Breast epithelium (tissue), 4 donors: ENCODE results near the gene ARHGDIB. TPM values are rescaled to one million over a fixed set of nuclear protein-coding genes. Genes with fewer than 3 reads are reported as not detected.

ENCODE experiments used
- DNase-seq, 2 donors: peaks; one replicate each; pipeline ENCODE4 v3.0.0-alpha.2; 2019; ENCODE audit warnings: low spot score in 2 of 2
- H3K27ac ChIP-seq, 2 donors: fragments of 200-600 bp; sonication (generic) in 1 of 2; one replicate each; pipeline ENCODE4 v1.5.1; 2016 to 2019; ENCODE audit warnings: mild to moderate bottlenecking in 1 of 2
- H3K27me3 ChIP-seq, 2 donors: fragments of 200-600 bp; sonication (generic) in 1 of 2; one replicate each; pipeline versions ENCODE4 v1.5.1 to v1.6.0; 2017 to 2019; ENCODE audit warnings: control low read depth in 1 of 2, mild to moderate bottlenecking in 1 of 2
- H3K36me3 ChIP-seq: fragments of 200-600 bp; one replicate; pipeline ENCODE4 v1.5.1; 2019
- H3K4me1 ChIP-seq, 2 donors: fragments of 200-600 bp; sonication (generic); one replicate each; pipeline ENCODE4 v1.5.1; 2016 to 2019; ENCODE audit warnings: control low read depth in 1 of 2
- H3K4me3 ChIP-seq, 3 donors: fragments of 200-600 bp; sonication (generic); 1 replicate in 2 of 3; 2 replicates in 1 of 3; pipeline ENCODE4 v1.5.1; 2016 to 2019; ENCODE audit warnings: mild to moderate bottlenecking in 3 of 3, moderate library complexity in 2 of 3
- H3K9me3 ChIP-seq, 2 donors: fragments of 200-600 bp; sonication (generic) in 1 of 2; one replicate each; pipeline ENCODE4 v1.5.1; 2016 to 2019; ENCODE audit warnings: control low read depth in 1 of 2
- POLR2A ChIP-seq: fragments of 450-650 bp; IDR thresholded peaks from one replicate; pipeline ENCODE4 v1.6.1; 2016; ENCODE audit warnings: antibody characterized with exemption, mild to moderate bottlenecking, moderate library complexity
- POLR2AphosphoS5 ChIP-seq, 3 donors: sonication (generic); formaldehyde crosslinking; IDR thresholded peaks; one replicate each; pipeline ENCODE4 v1.6.1; 2017; ENCODE audit warnings: antibody characterized with exemption in 3 of 3
- intact Hi-C: fragments of 100-400 bp; cut with DNase I; formaldehyde crosslinking; loops from one replicate; pipeline ENCODE4 v1.15.1; 2023; ENCODE audit warnings: low total_unique reads
- total RNA-seq, 3 donors: library from RNA; depleted of rRNA; stranded (reverse); fragments of >200 nt; gene quantifications; one replicate each; pipeline ENCODE4 v1.1.0, GENCODE V29; 2016
- TF ChIP-seq, protein P1 (sequence below), 3 donors: fragments of 450-650 bp; IDR thresholded peaks; one replicate each; pipeline ENCODE4 v1.5.1; 2016 to 2017; ENCODE audit warnings: antibody characterized with exemption in 3 of 3, mild to moderate bottlenecking in 3 of 3, moderate library complexity in 3 of 3

The ARHGDIB gene
- total RNA-seq, 3 donors from 2014 or later, result 159 to 222 (median 168) TPM

DNA sequence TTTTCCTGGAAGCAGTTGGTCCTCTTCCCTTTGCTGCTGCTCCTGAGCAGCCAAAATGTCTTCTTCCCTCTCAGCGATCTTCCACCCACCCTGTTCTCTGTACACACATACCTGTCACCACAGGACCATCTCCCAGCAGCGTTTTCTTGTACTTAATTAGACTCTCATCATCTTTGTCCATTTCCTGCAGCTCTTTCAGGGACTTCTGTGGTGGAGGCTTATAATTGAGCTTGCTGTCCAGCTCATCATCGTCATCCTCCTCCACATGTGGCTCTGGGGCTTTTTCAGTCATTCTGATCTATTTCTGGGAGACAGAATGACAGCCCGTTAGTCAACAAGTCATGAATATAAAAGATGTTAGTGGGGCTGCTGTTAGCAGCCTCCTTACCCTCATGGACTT lies 11.0 kb downstream of the ARHGDIB start:
- H3K27ac ChIP-seq, result peak overlapping the region; percentile 78 to 92
- H3K27me3 ChIP-seq, result no peaks in the 10 kb centered on the region
- peaks cover 0 to 8% of the 10 kb centered on the region in 2 donors for H3K4me1 ChIP-seq
- H3K4me3 ChIP-seq, result no peak overlapping the region
- DNase-seq, result no peak
- no peaks in the 10 kb centered on the region for H3K36me3 ChIP-seq
- TF ChIP-seq POLR2AphosphoS5 (IDR thresholded peaks at IDR 0.05) (no peak), POLR2A (no peak)
- TF ChIP-seq, protein P1, sequence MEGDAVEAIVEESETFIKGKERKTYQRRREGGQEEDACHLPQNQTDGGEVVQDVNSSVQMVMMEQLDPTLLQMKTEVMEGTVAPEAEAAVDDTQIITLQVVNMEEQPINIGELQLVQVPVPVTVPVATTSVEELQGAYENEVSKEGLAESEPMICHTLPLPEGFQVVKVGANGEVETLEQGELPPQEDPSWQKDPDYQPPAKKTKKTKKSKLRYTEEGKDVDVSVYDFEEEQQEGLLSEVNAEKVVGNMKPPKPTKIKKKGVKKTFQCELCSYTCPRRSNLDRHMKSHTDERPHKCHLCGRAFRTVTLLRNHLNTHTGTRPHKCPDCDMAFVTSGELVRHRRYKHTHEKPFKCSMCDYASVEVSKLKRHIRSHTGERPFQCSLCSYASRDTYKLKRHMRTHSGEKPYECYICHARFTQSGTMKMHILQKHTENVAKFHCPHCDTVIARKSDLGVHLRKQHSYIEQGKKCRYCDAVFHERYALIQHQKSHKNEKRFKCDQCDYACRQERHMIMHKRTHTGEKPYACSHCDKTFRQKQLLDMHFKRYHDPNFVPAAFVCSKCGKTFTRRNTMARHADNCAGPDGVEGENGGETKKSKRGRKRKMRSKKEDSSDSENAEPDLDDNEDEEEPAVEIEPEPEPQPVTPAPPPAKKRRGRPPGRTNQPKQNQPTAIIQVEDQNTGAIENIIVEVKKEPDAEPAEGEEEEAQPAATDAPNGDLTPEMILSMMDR (IDR thresholded peaks at IDR 0.05), result no peak
- intact Hi-C loops, result no loop called here
- H3K9me3 ChIP-seq, result no peaks in the 10 kb centered on the region

DNA sequence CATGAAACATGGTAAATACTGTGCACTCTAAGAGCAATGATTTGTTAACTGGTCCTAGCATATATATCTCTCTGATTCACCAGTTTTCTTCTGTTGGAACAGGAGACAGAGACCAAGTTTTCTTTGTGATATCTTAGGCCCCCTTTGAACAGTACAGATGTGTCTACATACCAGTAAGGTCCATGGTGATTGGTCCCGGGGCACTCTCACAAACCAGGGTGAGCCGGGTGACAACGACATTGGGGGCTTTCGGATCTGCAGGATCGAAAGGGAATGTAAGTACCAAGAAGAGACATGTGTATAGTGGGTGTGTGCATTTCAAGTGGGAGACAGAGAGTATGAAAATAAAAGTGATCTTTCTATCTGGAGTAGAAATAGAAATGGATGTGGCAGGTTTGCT lies 11.8 kb downstream of the ARHGDIB start:
- H3K4me3 ChIP-seq, result no peak overlapping the region
- H3K27me3 ChIP-seq, result no peaks in the 10 kb centered on the region
- H3K9me3 ChIP-seq, result no peaks in the 10 kb centered on the region
- intact Hi-C loops, result no loop called here
- no peaks in the 10 kb centered on the region for H3K36me3 ChIP-seq
- TF ChIP-seq POLR2A (no peak), POLR2AphosphoS5 (IDR thresholded peaks at IDR 0.05) (no peak)
- TF ChIP-seq, protein P1 (IDR thresholded peaks at IDR 0.05), result no peak
- H3K27ac ChIP-seq, result peak overlapping the region; percentile 78 to 92
- H3K4me1 ChIP-seq, result peaks cover 0 to 8% of the 10 kb centered on the region in 2 donors
- no peak for DNase-seq

DNA sequence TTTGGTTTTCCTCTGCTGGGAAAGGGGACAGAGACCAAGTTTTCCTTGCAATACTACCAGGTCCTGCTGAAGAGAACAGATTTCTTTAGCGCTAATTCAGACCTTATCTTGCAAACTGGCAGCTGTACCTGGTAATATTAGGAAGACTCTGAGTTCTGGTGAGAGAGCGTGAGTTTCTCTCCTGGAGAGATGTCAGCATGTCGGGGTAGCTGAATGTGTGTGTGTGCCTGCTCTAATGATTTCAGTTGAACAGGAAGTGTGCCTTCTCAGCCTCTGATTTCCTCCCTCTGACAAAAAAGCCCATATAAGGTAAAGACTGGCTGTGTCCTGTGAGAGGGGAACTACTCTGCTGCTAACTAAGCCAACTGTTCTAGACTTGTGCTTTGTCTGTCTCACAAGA lies 12.7 kb downstream of the ARHGDIB start:
- no peak for DNase-seq
- Histone ChIP-seq H3K27ac (peak overlapping the region; percentile 78 to 92), H3K27me3 (no peaks in the 10 kb centered on the region), H3K36me3 (no peaks in the 10 kb centered on the region), H3K4me3 (no peak overlapping the region), H3K9me3 (no peaks in the 10 kb centered on the region), H3K4me1 (peaks cover 0 to 8% of the 10 kb centered on the region in 2 donors)
- intact Hi-C loops, result no loop called here
- TF ChIP-seq POLR2AphosphoS5 (IDR thresholded peaks at IDR 0.05), result peak in 2 of 3 donors; percentile 36 to 47
- TF ChIP-seq, protein P1 (IDR thresholded peaks at IDR 0.05), result no peak

DNA sequence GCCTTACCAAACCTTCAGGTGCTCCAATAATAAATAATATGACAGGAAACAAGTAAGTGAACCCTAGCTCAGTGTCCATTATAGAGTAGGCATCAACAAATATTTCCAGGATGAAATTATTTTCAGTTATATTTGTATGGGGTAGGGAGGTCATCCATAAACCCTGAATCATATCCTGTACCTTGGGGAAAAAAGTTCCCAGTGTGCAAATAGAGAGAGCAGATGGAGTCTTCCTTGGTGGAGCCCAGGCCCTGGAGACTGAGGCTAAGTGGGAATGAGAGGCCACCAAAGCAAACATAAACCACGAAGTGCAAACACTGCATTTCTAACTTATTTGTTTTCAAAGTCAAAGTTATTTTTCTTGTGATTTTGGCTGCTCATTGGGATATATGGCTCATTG lies 14.5 kb downstream of the ARHGDIB start:
- Histone ChIP-seq H3K4me3 (no peak overlapping the region), H3K36me3 (no peaks in the 10 kb centered on the region), H3K27ac (peak overlapping the region; percentile 78 to 92), H3K9me3 (no peaks in the 10 kb centered on the region), H3K4me1 (peaks cover 0 to 6% of the 10 kb centered on the region in 2 donors), H3K27me3 (no peaks in the 10 kb centered on the region)
- no peak for DNase-seq
- intact Hi-C loops, result no loop called here
- TF ChIP-seq, protein P1 (IDR thresholded peaks at IDR 0.05), result no peak
- TF ChIP-seq POLR2A, result no peak
- no peak for TF ChIP-seq POLR2AphosphoS5 (IDR thresholded peaks at IDR 0.05)

DNA sequence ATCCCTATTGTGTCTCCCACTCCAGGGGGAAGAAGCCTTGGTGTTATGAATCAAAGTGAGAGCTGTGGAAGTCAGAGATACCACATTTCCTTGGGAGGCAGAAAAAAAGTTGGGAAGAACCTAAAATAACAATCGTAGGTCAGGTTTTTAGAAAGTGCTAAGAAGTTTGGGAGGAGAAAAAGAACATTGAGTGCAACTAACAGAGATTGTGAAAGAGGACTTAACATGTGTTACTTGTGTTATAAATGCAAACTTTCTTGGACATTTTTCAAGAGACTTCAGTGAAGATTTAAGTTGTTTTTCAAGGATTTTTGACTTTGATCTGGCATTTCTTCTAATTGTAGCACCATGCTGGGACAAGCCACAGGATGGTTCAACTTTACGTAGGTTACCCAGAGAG lies 15.2 kb downstream of the ARHGDIB start:
- Histone ChIP-seq H3K27me3 (no peaks in the 10 kb centered on the region), H3K4me3 (no peak overlapping the region), H3K27ac (peak overlapping the region; percentile 44 to 78), H3K36me3 (no peaks in the 10 kb centered on the region), H3K4me1 (peaks cover 0 to 4% of the 10 kb centered on the region in 2 donors), H3K9me3 (no peaks in the 10 kb centered on the region)
- intact Hi-C loops, result no loop called here
- TF ChIP-seq POLR2A, result no peak
- TF ChIP-seq, protein P1 (IDR thresholded peaks at IDR 0.05), result no peak
- TF ChIP-seq POLR2AphosphoS5 (IDR thresholded peaks at IDR 0.05), result no peak
- DNase-seq, result no peak
